GM19193 (cell line): ENCODE measurements around the gene FGFBP3.
A peak's percentile ranks its signal among the peaks of the same experiment; 100 is the strongest.

ENCODE experiments used
- POLR2A ChIP-seq: IDR thresholded peaks from 4 replicates; pipeline ENCODE4 v1.6.1; 2011; ENCODE audit not compliant: insufficient read depth, insufficient read length; ENCODE audit errors: extremely low read depth

FGFBP3 gene

GRCh38 chr10:91909117-91909677, at the start of gene FGFBP3:
Gene FGFBP3 (minus strand): TSS chr10:91909486. CDS start chr10:91908969, 517 bp downstream.
- no peak for TF ChIP-seq POLR2A

GRCh38 chr10:91957091-91957490, 47.8 kb upstream of the FGFBP3 start:
- no peak for TF ChIP-seq POLR2A

- TF ChIP-seq POLR2A = no peak
Measured at GRCh38 chr10:91955114-91955513, 45.8 kb upstream of the FGFBP3 start.

- TF ChIP-seq POLR2A = no peak
Measured at GRCh38 chr10:91953600-91954160, 44.4 kb upstream of the FGFBP3 start.

- no peak for TF ChIP-seq POLR2A
Measured at GRCh38 chr10:91944880-91945630, 35.8 kb upstream of the FGFBP3 start.

GRCh38 chr10:91941426-91941825, 32.1 kb upstream of the FGFBP3 start:
- no peak for TF ChIP-seq POLR2A

- no peak for TF ChIP-seq POLR2A
Measured at GRCh38 chr10:91939653-91940052, 30.4 kb upstream of the FGFBP3 start.

- TF ChIP-seq POLR2A = no peak
Measured at GRCh38 chr10:91935886-91936285, 26.6 kb upstream of the FGFBP3 start.

- TF ChIP-seq POLR2A = no peak
Measured at GRCh38 chr10:91932737-91933136, 23.5 kb upstream of the FGFBP3 start.

- no peak for TF ChIP-seq POLR2A
Measured at GRCh38 chr10:91931526-91932190, 22.4 kb upstream of the FGFBP3 start.

- no peak for TF ChIP-seq POLR2A
Measured at GRCh38 chr10:91930939-91931338, 21.7 kb upstream of the FGFBP3 start.

- no peak for TF ChIP-seq POLR2A
Measured at GRCh38 chr10:91925022-91925320, 15.7 kb upstream of the FGFBP3 start.

- TF ChIP-seq POLR2A = no peak
Measured at GRCh38 chr10:91924212-91925021, 15.1 kb upstream of the FGFBP3 start.

GRCh38 chr10:91923371-91924211, 14.3 kb upstream of the FGFBP3 start, which contains the start of gene BTAF1:
Gene BTAF1 (plus strand): TSS chr10:91923770. CDS start chr10:91924077, 307 bp downstream.
- peak; percentile 96 for TF ChIP-seq POLR2A
